ENCODE results near the gene TTN.

TTN gene

GRCh38 chr2:178477443-178478129 lies 329.6 kb downstream of the TTN start:
- no peak for DNase-seq (ENCODE audit: low spot score)
- TF ChIP-seq CTCF (IDR thresholded peaks at IDR 0.05; ENCODE audit: borderline replicate concordance, control extremely low read depth, extremely low read depth, insufficient read depth, missing control alignments) = no peak
- in situ Hi-C loops (cut with MboI; ENCODE audit: low sequenced_read_pairs, unreplicated experiment) = no loop called here

GRCh38 chr2:178476477-178476876 lies 330.7 kb downstream of the TTN start:
- in situ Hi-C loops (cut with MboI; ENCODE audit: low sequenced_read_pairs, unreplicated experiment) = no loop called here
- no peak for DNase-seq (ENCODE audit: low spot score)

More at GRCh38 chr2:178476477-178476876, 330.7 kb downstream of the TTN start:
- no peak for TF ChIP-seq CTCF (IDR thresholded peaks at IDR 0.05; ENCODE audit: borderline replicate concordance, control extremely low read depth, extremely low read depth, insufficient read depth, missing control alignments)
